ENCODE data around the gene IRF1. TPM values are rescaled to one million over a fixed set of nuclear protein-coding genes. Genes with fewer than 3 reads are reported as not detected.

The IRF1 gene
- polyA plus RNA-seq, 10 donors = 6.8 to 14.0 (median 7.9) TPM

- peak in 1 of 3 donors; percentile 53 for DNase-seq
These were observed 15.1 kb downstream of the IRF1 start for GRCh38 chr5:132475497-132475882.

DNA sequence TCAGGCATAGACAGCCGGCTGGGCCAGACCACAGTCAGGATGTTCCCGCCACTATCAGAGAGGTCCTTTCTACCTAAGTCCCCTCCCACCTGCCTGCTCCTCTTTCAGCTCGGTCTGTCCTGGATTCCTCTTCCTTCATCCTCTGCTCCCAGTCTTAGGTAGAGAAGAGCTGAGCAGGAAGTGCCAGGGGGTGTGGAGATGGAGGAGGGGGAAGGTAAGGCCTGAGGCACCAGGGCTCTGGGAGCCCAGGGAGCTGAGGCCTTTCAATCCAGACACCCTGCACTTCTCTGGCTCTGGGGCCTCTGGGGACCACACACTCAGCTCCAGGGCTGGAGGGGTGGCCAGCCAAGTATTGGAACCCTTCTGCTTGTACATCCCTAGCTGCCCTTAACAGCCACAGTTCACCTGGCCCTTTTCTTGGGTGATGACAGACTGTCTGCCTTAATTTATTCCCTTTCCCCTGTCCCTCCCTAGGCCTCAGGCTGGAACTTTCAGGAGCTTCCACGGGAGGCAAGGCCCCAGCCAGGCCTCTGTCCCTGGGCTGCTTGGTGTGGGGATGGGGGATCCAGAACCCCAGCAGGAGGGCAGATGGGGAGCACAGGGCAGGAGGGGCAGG is 15.6 kb downstream of the IRF1 start:
- no peak for DNase-seq

GRCh38 chr5:132474131-132474723 is 16.3 kb downstream of the IRF1 start:
- no peak for DNase-seq

DNA sequence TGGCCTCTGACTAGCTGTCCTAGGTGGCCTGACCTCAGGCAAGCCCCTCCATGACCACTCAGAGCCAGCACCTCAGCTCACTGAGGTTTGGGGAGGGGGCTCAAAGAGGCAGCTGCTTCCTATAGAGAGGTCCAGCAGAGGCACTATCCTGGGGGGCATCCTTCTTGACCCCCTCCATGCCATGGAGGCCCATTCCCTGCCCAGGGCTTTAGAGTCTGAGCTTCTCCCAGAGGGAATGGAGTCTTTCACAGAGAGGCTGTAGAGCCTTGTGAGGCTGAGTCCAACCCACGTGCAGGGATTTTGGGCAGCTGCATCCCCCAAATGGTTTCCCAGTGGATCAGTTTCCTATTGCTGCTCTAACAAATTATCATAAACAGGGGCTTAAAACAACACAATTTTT is 16.9 kb downstream of the IRF1 start:
- DNase-seq = no peak

- no peak for DNase-seq
These were observed 17.5 kb downstream of the IRF1 start for GRCh38 chr5:132473019-132473531.

DNA sequence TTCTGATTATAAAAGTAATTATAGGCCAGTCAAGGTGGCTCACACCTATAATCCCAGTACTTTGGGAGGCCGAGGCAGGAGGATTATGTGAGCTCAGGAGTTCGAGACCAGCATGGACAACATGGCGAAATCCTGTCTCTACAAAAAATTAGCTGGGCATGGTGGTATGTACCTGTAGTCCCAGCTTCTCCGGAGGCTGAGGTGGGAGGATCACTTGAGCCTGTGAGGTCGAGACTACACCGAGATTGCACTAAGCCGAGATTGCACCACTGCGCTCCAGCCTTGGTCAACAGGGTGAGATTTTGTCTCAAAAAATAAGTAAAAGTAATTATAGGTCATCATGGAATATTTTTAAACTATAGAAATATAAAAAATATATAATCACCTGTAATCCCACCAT is 18.1 kb downstream of the IRF1 start:
- no peak for DNase-seq

- no peak for DNase-seq
These were observed 18.6 kb downstream of the IRF1 start for GRCh38 chr5:132471944-132472343.

DNA sequence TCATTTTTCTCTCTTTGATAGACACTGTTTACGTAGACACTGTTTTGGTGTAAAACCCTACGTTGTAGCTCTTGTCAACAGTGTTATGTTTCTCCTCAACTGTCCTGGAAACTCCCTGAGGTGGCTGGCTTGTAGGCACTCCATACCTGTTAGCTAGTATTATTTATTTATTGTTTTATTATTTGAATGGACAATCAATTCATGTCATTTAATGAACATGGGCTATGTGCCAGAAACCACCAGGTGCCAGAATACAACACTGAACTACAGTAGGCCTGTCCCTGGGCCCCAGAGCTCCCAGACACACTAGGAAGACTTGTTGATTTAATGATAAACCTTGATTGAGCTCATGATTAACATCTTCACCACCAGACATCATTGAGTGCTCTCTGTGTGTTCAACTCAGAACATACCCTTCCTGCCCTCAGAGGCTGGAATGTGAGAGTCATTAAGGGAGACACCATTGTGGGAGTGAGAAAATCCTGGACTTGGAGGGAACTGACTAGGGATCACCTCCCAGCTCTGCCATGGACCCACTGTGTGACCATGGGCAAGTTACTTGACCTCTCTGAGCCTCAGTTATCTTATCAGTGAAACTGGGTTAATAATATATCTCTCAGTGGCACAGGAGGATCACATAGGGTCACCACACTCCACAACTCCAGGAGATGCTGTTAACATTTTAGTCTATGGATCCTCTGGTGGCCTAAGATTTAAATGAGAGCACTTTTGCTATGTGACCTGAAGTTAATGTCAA is 19.2 kb downstream of the IRF1 start:
- DNase-seq = no peak

- DNase-seq = no peak
These were observed 20.0 kb downstream of the IRF1 start for GRCh38 chr5:132470596-132470995.

GRCh38 chr5:132470010-132470392 is 20.6 kb downstream of the IRF1 start:
- peak in 1 of 3 donors; percentile 39 for DNase-seq

DNA sequence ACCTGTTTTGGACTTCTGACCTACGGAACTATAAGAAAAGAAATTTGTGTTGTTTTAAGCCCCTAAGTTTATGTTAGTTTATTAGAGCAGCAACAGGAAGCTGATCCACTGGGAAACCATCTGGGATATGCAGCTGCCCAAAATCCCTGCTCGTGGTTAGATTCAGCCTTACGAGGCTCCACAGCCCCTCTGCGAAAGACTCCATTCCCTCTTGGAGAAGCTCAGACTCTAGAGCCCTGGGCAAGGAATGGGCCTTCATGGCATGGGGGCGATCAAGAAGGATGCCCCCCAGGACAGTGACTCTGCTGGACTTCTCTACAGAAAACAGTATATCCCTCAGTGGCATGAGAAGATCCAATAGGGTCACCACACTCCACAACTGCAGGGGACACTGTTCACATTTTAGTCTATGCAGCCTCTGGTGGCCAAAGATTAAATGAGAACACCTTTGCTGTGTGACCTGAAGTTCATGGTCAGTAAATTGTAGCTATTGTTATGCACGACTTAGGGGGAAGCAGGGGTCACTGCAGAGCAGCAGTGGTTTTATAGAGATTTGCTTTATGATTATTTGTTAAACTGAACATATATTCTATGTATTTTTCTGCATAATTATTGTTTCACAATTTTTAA is 21.1 kb downstream of the IRF1 start:
- peak in 1 of 3 donors; percentile 76 for DNase-seq

DNA sequence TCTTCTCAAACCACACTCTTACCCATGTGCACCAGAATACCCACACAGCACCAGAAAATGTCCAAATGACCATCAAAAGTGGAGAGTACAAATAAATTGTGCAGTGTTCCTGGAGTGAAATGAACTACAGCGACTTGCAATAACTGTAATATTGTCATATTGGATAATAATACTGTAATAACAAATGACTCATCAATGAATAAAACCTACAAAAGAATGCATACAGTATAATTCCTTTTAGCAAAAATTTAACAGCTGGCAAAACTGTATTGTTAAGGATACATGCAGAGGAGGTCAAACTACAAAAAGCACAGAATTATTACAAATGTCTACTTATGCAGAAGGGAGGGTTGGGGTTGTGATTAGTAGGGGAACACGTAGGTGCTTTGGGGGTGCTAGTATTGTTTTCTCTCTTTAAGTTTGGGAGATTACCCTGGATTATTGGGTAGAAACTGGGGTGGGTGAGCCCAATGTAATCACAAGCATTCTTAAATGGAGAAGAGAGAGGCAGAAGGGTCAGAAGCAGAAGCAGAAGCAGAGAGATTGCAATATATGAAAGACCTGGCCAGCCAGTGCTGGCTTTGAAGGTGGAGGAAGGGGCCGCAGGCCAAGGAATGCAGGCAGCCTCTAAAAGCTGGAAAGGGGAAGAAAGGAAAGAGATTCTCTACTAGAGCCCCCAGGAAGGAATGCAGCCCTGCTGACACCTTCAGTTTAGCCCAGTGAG is 21.8 kb downstream of the IRF1 start:
- DNase-seq = no peak

DNA sequence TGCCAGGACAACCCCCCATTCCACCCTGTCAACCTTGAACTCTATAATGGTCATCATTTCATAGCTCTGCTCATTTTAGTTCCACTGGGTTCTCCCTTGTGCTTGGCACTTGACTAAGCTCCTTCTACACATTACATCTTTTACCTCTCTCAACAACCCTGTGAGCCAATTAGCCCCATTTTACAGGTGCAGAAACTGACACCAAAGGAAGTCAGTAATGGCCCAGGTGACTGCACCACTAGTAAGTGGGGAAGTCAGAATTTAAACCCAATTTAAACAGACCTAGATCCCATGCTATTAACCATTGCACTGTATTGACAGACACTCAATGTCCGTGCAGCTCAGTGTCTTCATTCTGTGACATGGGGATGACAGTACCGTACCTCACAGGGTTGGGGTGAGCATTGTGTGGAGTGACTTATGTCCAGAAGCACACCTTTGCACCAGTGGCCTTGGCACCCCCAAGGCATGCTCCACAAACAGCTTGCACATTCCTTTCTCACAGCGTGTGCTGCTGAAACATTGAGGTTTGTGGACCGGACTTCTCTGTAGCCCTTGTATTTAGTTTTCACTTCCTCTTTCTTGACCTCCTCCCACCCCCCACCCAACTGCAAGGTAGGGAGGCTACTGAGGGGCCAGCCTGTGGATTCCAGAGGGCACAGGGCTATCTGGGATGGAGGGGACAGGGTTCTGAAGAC is 23.1 kb downstream of the IRF1 start:
- DNase-seq = no peak

- peak in 1 of 3 donors; percentile 51 for DNase-seq
These were observed 23.9 kb downstream of the IRF1 start for GRCh38 chr5:132466433-132467286.

GRCh38 chr5:132465059-132465707 is 25.4 kb downstream of the IRF1 start:
- DNase-seq = no peak

- DNase-seq = peak in 1 of 3 donors; percentile 67
These were observed 26.2 kb downstream of the IRF1 start for GRCh38 chr5:132464156-132464939.

GRCh38 chr5:132463811-132464155 is 26.8 kb downstream of the IRF1 start:
- DNase-seq = no peak

DNA sequence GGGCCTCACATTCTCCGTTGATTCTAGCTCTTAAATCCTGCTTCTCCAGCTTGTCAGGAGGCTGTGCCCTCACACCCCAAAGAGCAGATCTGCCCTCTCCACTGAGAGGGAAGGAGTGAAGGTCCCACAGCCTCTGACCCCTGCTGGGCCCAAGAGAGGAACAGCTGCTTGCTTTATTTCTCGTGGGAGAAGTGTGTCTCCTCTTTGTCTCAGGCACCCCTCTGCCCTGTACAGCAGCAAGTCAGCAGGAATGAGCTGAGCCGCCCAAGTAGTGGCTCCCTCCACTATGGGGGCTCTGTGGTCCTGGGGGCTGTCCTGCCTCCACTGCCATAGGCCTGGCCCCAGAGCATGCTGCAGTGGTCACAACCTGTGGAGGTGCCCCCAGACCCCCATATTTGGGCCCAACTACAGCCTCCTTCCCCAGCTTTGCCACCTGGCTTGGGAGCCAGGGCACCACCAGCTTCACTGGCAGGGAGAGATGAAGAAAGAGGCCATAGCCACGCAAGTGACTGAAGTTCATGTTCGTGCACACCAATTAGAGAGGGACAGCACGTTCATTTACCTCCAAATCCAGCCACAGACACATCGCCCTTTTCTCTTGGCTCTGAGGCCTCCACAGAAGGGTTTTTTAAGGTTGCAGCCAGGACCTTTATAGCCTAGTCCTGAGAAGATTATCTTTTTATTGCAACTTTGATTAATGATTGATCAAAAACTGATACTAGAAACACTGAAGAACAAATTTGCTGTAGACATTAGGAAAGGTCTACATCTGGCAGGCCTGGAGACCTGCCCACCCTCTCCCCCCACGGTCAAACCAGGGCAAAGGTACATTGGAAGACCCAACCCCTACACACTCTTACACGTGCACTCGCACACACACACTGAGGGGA is 27.5 kb downstream of the IRF1 start:
- no peak for DNase-seq

Measured in muscle of back (tissue), 11 donors.